Rectal smooth muscle tissue (tissue), 1 donor: Measurements from ENCODE around the gene LIFR.

Experiments used
- H3K27ac ChIP-seq: one replicate; pipeline ENCODE4 v1.7.0; 2013; ENCODE audit warnings: low read depth, low read length, inconsistent platforms
- H3K27me3 ChIP-seq: one replicate; pipeline ENCODE4 v1.7.0; 2013; ENCODE audit warnings: low read length; ENCODE audit not compliant: control insufficient read depth, insufficient read depth
- H3K36me3 ChIP-seq: one replicate; pipeline ENCODE4 v1.7.0; 2013; ENCODE audit warnings: low read length; ENCODE audit not compliant: control insufficient read depth, insufficient read depth
- H3K4me1 ChIP-seq: one replicate; pipeline ENCODE4 v1.7.0; 2013; ENCODE audit warnings: low read length; ENCODE audit not compliant: control insufficient read depth, insufficient read depth
- H3K4me3 ChIP-seq: one replicate; pipeline ENCODE4 v1.7.0; 2013; ENCODE audit warnings: low read length
- H3K9ac ChIP-seq: one replicate; pipeline ENCODE4 v1.7.0; 2013; ENCODE audit warnings: low read length

LIFR gene

GRCh38 chr5:38466424-38467189 lies 89.8 kb downstream of the LIFR start:
- Histone ChIP-seq H3K4me1 (peaks cover 26% of the 10 kb centered on the region), H3K27me3 (no peaks in the 10 kb centered on the region), H3K27ac (peak overlapping the region; percentile 66), H3K4me3 (no peak overlapping the region), H3K9ac (no peak overlapping the region), H3K36me3 (no peaks in the 10 kb centered on the region)

- Histone ChIP-seq H3K36me3 (no peaks in the 10 kb centered on the region), H3K4me1 (peaks cover 26% of the 10 kb centered on the region), H3K27ac (no peak overlapping the region), H3K4me3 (no peak overlapping the region), H3K9ac (no peak overlapping the region), H3K27me3 (no peaks in the 10 kb centered on the region)
Observed at GRCh38 chr5:38465702-38466423, 90.6 kb downstream of the LIFR start.

DNA sequence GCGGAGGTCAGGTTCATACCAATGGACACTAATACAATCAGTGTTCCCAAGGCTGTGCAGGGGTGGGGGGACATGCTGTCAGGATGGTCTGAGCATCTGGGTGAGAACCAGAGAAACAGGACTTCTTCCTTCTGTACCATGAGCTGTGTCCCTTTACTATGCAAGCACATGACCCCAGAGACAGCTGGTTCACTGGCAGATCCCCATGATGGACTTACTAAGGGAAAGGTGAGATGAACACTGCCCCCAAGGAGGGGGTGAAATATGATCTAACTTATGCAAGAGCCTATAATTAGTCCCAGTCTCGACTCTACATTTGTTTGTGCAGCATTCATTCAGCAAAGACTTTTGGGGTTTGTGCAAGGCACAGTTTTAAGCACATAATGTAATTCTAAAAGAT lies 91.4 kb downstream of the LIFR start:
- H3K27ac ChIP-seq, result no peak overlapping the region
- no peaks in the 10 kb centered on the region for H3K36me3 ChIP-seq
- peaks cover 26% of the 10 kb centered on the region for H3K4me1 ChIP-seq
- no peak overlapping the region for H3K9ac ChIP-seq
- H3K4me3 ChIP-seq, result no peak overlapping the region
- H3K27me3 ChIP-seq, result no peaks in the 10 kb centered on the region

DNA sequence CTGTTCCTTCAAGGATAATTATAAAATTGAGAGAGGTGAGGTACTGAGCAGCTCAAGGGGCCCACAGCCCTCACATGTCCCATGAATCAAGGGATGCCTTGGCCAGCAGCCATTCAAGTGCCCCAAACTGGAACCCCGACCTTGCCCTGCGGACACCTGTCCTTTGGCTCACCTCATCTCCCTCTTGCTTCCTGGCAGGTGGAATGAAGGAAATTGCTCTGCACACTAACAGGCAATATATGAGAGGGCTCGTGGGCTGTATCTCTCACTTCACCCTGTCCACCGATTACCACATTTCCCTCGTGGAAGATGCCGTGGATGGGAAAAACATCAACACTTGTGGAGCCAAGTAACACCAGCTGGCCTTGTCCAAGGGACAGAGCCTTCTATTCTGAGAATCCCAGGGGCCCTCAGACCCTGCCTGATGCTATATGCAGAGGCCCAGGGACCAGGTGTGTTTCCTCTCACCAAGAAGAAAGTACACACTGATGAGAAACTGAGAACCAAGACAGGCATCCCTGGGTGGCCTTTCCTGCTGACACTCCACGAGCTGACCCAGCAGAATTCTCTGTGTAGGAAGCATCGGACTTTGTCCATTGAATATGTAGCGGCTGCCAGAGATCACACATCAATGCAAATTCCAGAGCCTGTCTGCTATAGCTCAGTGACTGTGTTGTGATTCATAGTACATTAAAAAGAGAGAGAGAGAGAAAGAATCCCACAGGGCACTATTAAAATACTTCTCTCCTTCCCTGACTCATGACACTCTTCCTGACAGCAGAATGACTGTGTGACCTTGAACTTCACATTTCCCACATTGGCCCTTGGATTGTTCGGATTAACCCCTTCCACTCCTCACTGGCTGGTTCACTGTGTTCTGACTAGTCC lies 92.6 kb downstream of the LIFR start:
- Histone ChIP-seq H3K27me3 (no peaks in the 10 kb centered on the region), H3K4me3 (no peak overlapping the region), H3K4me1 (peaks cover 23% of the 10 kb centered on the region), H3K36me3 (no peaks in the 10 kb centered on the region), H3K27ac (peak overlapping the region; percentile 53), H3K9ac (no peak overlapping the region)

DNA sequence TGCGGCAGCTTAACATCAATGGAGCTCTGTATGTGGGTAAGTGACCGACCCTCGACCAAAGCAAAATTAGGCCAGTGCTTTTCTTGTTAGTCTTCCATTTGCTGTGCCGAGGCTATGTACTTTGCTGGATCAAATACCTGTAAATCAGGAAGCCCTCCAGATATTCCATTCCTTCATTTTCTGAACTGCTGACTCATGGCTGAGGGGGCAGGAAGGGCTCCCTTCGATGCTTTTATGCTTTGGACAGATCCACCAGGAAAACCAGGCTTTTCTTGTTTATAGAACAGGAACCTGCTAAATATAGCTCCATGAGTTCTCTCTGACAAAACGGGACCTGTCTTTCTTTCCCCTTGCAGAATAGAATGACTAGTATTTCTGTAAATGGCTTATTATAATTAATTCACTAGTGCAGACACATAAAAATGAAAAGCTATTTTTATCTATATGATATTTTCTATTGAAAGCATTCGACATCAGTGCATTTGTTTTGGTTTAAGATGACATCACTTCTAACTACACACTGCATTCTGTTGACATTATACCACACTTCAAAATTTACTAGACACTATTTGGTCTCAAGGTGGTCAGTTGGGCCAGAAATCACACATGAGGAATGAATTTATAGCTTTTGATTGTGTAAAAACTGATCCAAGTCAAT lies 93.3 kb downstream of the LIFR start:
- no peaks in the 10 kb centered on the region for H3K36me3 ChIP-seq
- peaks cover 2% of the 10 kb centered on the region for H3K27me3 ChIP-seq
- no peak overlapping the region for H3K4me3 ChIP-seq
- no peak overlapping the region for H3K9ac ChIP-seq
- H3K4me1 ChIP-seq, result peaks cover 17% of the 10 kb centered on the region
- H3K27ac ChIP-seq, result peak overlapping the region; percentile 53

DNA sequence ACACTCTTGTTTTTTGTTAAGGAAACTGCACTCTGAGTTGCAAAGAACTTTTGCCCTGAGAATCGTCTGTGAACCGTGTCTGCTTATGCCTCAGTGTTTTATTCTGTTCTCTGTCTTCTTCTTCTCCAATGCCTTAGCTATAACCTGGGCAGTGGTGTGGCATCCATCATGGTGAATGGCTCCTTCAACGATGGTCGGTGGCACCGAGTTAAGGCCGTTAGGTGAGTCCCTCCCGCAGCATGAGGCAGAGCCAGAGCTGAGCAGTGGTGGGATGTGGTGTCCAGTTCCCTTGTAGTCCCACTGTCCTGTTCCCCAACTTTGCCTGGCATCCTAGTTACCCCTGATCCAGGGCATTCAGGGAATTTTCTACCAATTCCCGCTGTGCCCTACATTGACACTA lies 98.3 kb downstream of the LIFR start:
- Histone ChIP-seq H3K36me3 (no peaks in the 10 kb centered on the region), H3K4me1 (no peaks in the 10 kb centered on the region), H3K9ac (no peak overlapping the region), H3K27ac (no peak overlapping the region), H3K4me3 (no peak overlapping the region), H3K27me3 (peaks cover 2% of the 10 kb centered on the region)

DNA sequence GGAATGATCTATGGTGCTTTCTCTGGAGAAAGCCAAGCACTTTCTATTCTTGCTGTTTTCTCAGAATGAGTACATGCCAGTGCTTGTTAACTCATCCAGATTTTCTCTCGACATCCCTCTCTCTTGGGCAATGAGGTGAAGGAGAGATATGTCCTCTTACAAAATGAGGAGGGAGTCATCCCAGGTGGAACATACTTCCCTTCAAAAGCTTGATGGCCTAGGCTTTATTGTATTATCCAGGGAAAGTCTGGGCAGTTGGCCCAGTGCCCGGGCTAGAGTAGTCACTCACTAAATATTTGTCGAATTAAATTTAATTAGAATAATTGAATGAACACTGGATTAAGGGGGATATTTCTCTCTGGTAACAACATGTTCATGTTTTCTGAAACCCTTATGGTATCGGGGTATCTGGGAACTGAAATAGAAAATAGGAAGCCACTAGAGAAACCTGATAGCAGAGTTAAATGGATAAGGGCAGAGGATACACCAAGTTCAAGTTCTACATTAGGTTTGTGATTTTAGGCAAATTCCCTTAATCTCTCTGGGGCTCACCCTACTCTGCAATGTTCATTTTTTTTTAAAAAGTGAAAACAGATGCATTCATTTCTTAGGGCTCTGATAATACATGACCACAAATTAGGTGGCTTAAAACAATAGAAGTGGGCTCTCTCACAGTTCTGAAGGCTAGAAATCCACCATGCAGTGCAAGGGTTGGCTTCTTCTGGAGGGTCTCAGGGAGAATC lies 99.6 kb downstream of the LIFR start:
- peaks cover 2% of the 10 kb centered on the region for H3K27me3 ChIP-seq
- H3K4me1 ChIP-seq, result no peaks in the 10 kb centered on the region
- H3K4me3 ChIP-seq, result no peak overlapping the region
- H3K27ac ChIP-seq, result no peak overlapping the region
- H3K9ac ChIP-seq, result no peak overlapping the region
- no peaks in the 10 kb centered on the region for H3K36me3 ChIP-seq

- no peaks in the 10 kb centered on the region for H3K4me1 ChIP-seq
- no peak overlapping the region for H3K4me3 ChIP-seq
- no peaks in the 10 kb centered on the region for H3K36me3 ChIP-seq
- H3K27me3 ChIP-seq, result peaks cover 2% of the 10 kb centered on the region
- H3K27ac ChIP-seq, result no peak overlapping the region
- no peak overlapping the region for H3K9ac ChIP-seq
Observed at GRCh38 chr5:38455796-38456330, 100.6 kb downstream of the LIFR start.

GRCh38 chr5:38453921-38454320 lies 102.5 kb downstream of the LIFR start:
- Histone ChIP-seq H3K27ac (no peak overlapping the region), H3K27me3 (peaks cover 5% of the 10 kb centered on the region), H3K36me3 (no peaks in the 10 kb centered on the region), H3K4me1 (no peaks in the 10 kb centered on the region), H3K9ac (no peak overlapping the region), H3K4me3 (no peak overlapping the region)

- H3K36me3 ChIP-seq, result no peaks in the 10 kb centered on the region
- no peak overlapping the region for H3K4me3 ChIP-seq
- H3K4me1 ChIP-seq, result no peaks in the 10 kb centered on the region
- no peak overlapping the region for H3K9ac ChIP-seq
- H3K27me3 ChIP-seq, result peaks cover 5% of the 10 kb centered on the region
- H3K27ac ChIP-seq, result no peak overlapping the region
Observed at GRCh38 chr5:38453506-38453905, 102.9 kb downstream of the LIFR start.

GRCh38 chr5:38452201-38452600 lies 104.2 kb downstream of the LIFR start:
- H3K4me1 ChIP-seq, result no peaks in the 10 kb centered on the region
- no peak overlapping the region for H3K27ac ChIP-seq
- no peak overlapping the region for H3K9ac ChIP-seq
- no peaks in the 10 kb centered on the region for H3K36me3 ChIP-seq
- H3K27me3 ChIP-seq, result peaks cover 3% of the 10 kb centered on the region
- no peak overlapping the region for H3K4me3 ChIP-seq
